Muscle of leg (tissue), 11 donors: Measurements from ENCODE around the gene DSCAML1. TPM values are rescaled to one million over a fixed set of nuclear protein-coding genes. Genes with fewer than 3 reads are reported as not detected.

Experiments
- DNase-seq: peaks from one replicate; pipeline ENCODE4 v3.0.0; 2013
- H3K27ac ChIP-seq: one replicate; pipeline ENCODE4 v1.5.1; 2013; ENCODE audit warnings: mild to moderate bottlenecking, low read length, control low read depth
- H3K27me3 ChIP-seq: one replicate; pipeline ENCODE4 v1.6.1; 2013; ENCODE audit warnings: low read length; ENCODE audit not compliant: control insufficient read depth, insufficient read depth
- H3K36me3 ChIP-seq: one replicate; pipeline ENCODE4 v1.6.1; 2013; ENCODE audit warnings: low read length; ENCODE audit not compliant: control insufficient read depth, insufficient read depth
- H3K4me1 ChIP-seq: one replicate; pipeline ENCODE4 v1.6.1; 2013; ENCODE audit warnings: low read length; ENCODE audit not compliant: control insufficient read depth, insufficient read depth
- H3K4me3 ChIP-seq: one replicate; pipeline ENCODE4 v1.5.1; 2013; ENCODE audit warnings: low read length, control low read depth
- H3K9me3 ChIP-seq: replicated peaks from 2 replicates; pipeline ENCODE4 v1.6.1; 2013; ENCODE audit warnings: low read depth, low read length; ENCODE audit not compliant: control insufficient read depth
- WGBS: methylation state at CpG from one replicate; pipeline ENCODE4 v1.1.5; 2013; ENCODE audit warnings: missing lambda C conversion rate; ENCODE audit not compliant: insufficient coverage; 5-methylcytosine and 5-hydroxymethylcytosine counted together
- polyA plus RNA-seq, 8 donors: library from polyadenylated mRNA; unstranded; fragments of 120-200 nt; gene quantifications; one replicate each; pipeline versions ENCODE4 v1.2.1 to v1.2.3, GENCODE V29; 2013; ENCODE audit warnings: inconsistent platforms in 1 of 8, low replicate concordance in 1 of 8; ENCODE audit not compliant: insufficient read length in 8 of 8, insufficient read depth in 1 of 8
- total RNA-seq: library from RNA; stranded (reverse); fragments of 120-200 nt; gene quantifications from one replicate; pipeline ENCODE4 v1.2.4, GENCODE V29; 2013

DSCAML1 gene
- total and polyA plus RNA-seq, 9 donors: 0.28 to 0.80 (median 0.60) TPM

GRCh38 chr11:117642396-117642795 lies 154.6 kb downstream of the DSCAML1 start:
- WGBS: 76% methylated on average over 4 of the region's 4 CpGs

GRCh38 chr11:117641008-117641915 lies 155.8 kb downstream of the DSCAML1 start:
- H3K27ac ChIP-seq: no peak overlapping the region
- no peak for DNase-seq
- H3K27me3 ChIP-seq: peaks cover 29% of the 10 kb centered on the region
- H3K4me1 ChIP-seq: peaks cover 19% of the 10 kb centered on the region
- 87% methylated on average over 7 of the region's 14 CpGs for WGBS
- no peak overlapping the region for H3K4me3 ChIP-seq
- no peaks in the 10 kb centered on the region for H3K9me3 ChIP-seq
- no peaks in the 10 kb centered on the region for H3K36me3 ChIP-seq

More at GRCh38 chr11:117642396-117642795, 154.6 kb downstream of the DSCAML1 start:
- Histone ChIP-seq H3K9me3 (no peaks in the 10 kb centered on the region), H3K4me3 (no peak overlapping the region), H3K27me3 (peaks cover 29% of the 10 kb centered on the region), H3K36me3 (no peaks in the 10 kb centered on the region), H3K27ac (no peak overlapping the region), H3K4me1 (peaks cover 28% of the 10 kb centered on the region)
- DNase-seq: no peak

GRCh38 chr11:117640041-117640440 lies 157.0 kb downstream of the DSCAML1 start:
- no peaks in the 10 kb centered on the region for H3K9me3 ChIP-seq
- no peak for DNase-seq
- H3K27ac ChIP-seq: no peak overlapping the region
- WGBS: 54% methylated on average over 7 of the region's 7 CpGs
- peaks cover 27% of the 10 kb centered on the region for H3K27me3 ChIP-seq
- H3K4me3 ChIP-seq: no peak overlapping the region
- H3K36me3 ChIP-seq: no peaks in the 10 kb centered on the region
- peaks cover 15% of the 10 kb centered on the region for H3K4me1 ChIP-seq

GRCh38 chr11:117639601-117640000 lies 157.4 kb downstream of the DSCAML1 start:
- WGBS: 86% methylated on average over 6 of the region's 8 CpGs

GRCh38 chr11:117638911-117639543 lies 158.0 kb downstream of the DSCAML1 start:
- Histone ChIP-seq H3K27ac (no peak overlapping the region), H3K4me1 (peaks cover 5% of the 10 kb centered on the region), H3K36me3 (no peaks in the 10 kb centered on the region), H3K4me3 (no peak overlapping the region), H3K27me3 (peaks cover 20% of the 10 kb centered on the region), H3K9me3 (no peaks in the 10 kb centered on the region)
- no peak for DNase-seq
- WGBS: 83% methylated on average over 1 of the region's 2 CpGs

More at GRCh38 chr11:117639601-117640000, 157.4 kb downstream of the DSCAML1 start:
- DNase-seq: no peak
- peaks cover 24% of the 10 kb centered on the region for H3K27me3 ChIP-seq
- peaks cover 11% of the 10 kb centered on the region for H3K4me1 ChIP-seq
- no peaks in the 10 kb centered on the region for H3K9me3 ChIP-seq
- no peak overlapping the region for H3K4me3 ChIP-seq
- H3K27ac ChIP-seq: no peak overlapping the region
- no peaks in the 10 kb centered on the region for H3K36me3 ChIP-seq

- peaks cover 9% of the 10 kb centered on the region for H3K27me3 ChIP-seq
- H3K36me3 ChIP-seq: no peaks in the 10 kb centered on the region
- no peak overlapping the region for H3K27ac ChIP-seq
- no peak for DNase-seq
- H3K4me1 ChIP-seq: no peaks in the 10 kb centered on the region
- no peak overlapping the region for H3K4me3 ChIP-seq
- no peaks in the 10 kb centered on the region for H3K9me3 ChIP-seq
- 54% methylated on average over 15 of the region's 21 CpGs for WGBS
These were observed 162.0 kb downstream of the DSCAML1 start for GRCh38 chr11:117634756-117635603.

- Histone ChIP-seq H3K27me3 (peaks cover 9% of the 10 kb centered on the region), H3K9me3 (no peaks in the 10 kb centered on the region), H3K4me3 (no peak overlapping the region), H3K27ac (no peak overlapping the region), H3K36me3 (no peaks in the 10 kb centered on the region), H3K4me1 (no peaks in the 10 kb centered on the region)
- WGBS: 66% methylated on average over 6 of the region's 12 CpGs
- no peak for DNase-seq
These were observed 162.8 kb downstream of the DSCAML1 start for GRCh38 chr11:117633976-117634755.

- no peak for DNase-seq
- no peak overlapping the region for H3K4me3 ChIP-seq
- no peaks in the 10 kb centered on the region for H3K4me1 ChIP-seq
- peaks cover 9% of the 10 kb centered on the region for H3K27me3 ChIP-seq
- no peaks in the 10 kb centered on the region for H3K9me3 ChIP-seq
- 75% methylated on average over 2 of the region's 9 CpGs for WGBS
- no peak overlapping the region for H3K27ac ChIP-seq
- no peaks in the 10 kb centered on the region for H3K36me3 ChIP-seq
These were observed 163.7 kb downstream of the DSCAML1 start for GRCh38 chr11:117633186-117633754.

GRCh38 chr11:117632306-117632705 lies 164.7 kb downstream of the DSCAML1 start:
- H3K27me3 ChIP-seq: peaks cover 10% of the 10 kb centered on the region
- no peaks in the 10 kb centered on the region for H3K4me1 ChIP-seq
- H3K36me3 ChIP-seq: no peaks in the 10 kb centered on the region
- no peak overlapping the region for H3K27ac ChIP-seq
- no peak for DNase-seq
- H3K9me3 ChIP-seq: no peaks in the 10 kb centered on the region
- H3K4me3 ChIP-seq: no peak overlapping the region
- no CpG with 5 or more reads among the region's 3 CpGs for WGBS
